GM12878 (cell line): ENCODE results near the gene RETREG2. TPM values are rescaled to one million over a fixed set of nuclear protein-coding genes. Genes with fewer than 3 reads are reported as not detected.

Source experiments
- ATAC-seq: fragments of 200-7000 bp; cut with Tn5 transposase; 3 replicates; pipeline ENCODE4 v1.9.1; 2020; ENCODE audit warnings: mild to moderate bottlenecking, moderate library complexity
- BruUV-seq: library from RNA; stranded (reverse); fragments of 400-500 nt; replicated peaks from 2 replicates; lab custom pipeline; 2021; lab: Mats Ljungman, UMichigan
- CTCF ChIA-PET: fragments of 300-600 bp; sonication (Branson Sonifier 250); formaldehyde crosslinking; extraction: SDS; loops from one replicate; lab custom pipeline; 2021; ENCODE audit warnings: inconsistent platforms; lab: Yijun Ruan, JAX
- POLR2A ChIA-PET: fragments of 350-600 bp; formaldehyde crosslinking; extraction: SDS; loops from one replicate; lab custom pipeline; 2021; ENCODE audit warnings: inconsistent platforms; lab: Charles Lee
- RAD21 ChIA-PET: fragments of 300-600 bp; sonication (Branson Sonifier 250); formaldehyde crosslinking; loops from one replicate; lab custom pipeline; 2023; ENCODE audit warnings: antibody characterized with exemption; ENCODE audit not compliant: unreplicated experiment; lab: Charles Lee
- SMC1A ChIA-PET: fragments of 300-600 bp; sonication (Branson Sonifier 250); formaldehyde crosslinking; loops from one replicate; lab custom pipeline; 2023; ENCODE audit not compliant: unreplicated experiment, uncharacterized antibody; lab: Charles Lee
- DNase-seq: peaks from one replicate; pipeline ENCODE4 v3.0.0-alpha.2; 2011; ENCODE audit warnings: low read depth, low spot score
- FAIRE-seq: peaks from 3 replicates; lab custom pipeline; 2011; peaks lifted over from hg19 to GRCh38; lab: Jason Lieb, UNC
- H2AFZ ChIP-seq: 2 replicates; pipeline ENCODE4 v1.6.0; 2011; ENCODE audit warnings: low read depth, low read length, control low read depth; ENCODE audit not compliant: control insufficient read depth
- H3K27ac ChIP-seq: 2 replicates; pipeline ENCODE4 v1.5.1; 2011; ENCODE audit warnings: control low read depth; ENCODE audit not compliant: control insufficient read depth, insufficient read depth
- H3K27me3 ChIP-seq, 2 experiments: replicated peaks in 1 of 2; 2 replicates each; pipeline versions ENCODE4 v1.6.0 to v1.6.1; 2011; ENCODE audit warnings: low read length in 1 of 2; ENCODE audit not compliant: control insufficient read depth in 2 of 2, insufficient read depth in 2 of 2
- H3K36me3 ChIP-seq, 2 experiments: 2 replicates each; pipeline ENCODE4 v1.5.1; 2011; ENCODE audit warnings: low read length in 1 of 2; ENCODE audit not compliant: control insufficient read depth in 2 of 2, insufficient read depth in 2 of 2
- H3K4me1 ChIP-seq: 2 replicates; pipeline ENCODE4 v1.6.1; 2011; ENCODE audit warnings: mild to moderate bottlenecking, low read length, moderate library complexity, mixed read lengths; ENCODE audit not compliant: control insufficient read depth, insufficient read depth
- H3K4me2 ChIP-seq: 2 replicates; pipeline ENCODE4 v1.6.0; 2011; ENCODE audit warnings: control low read depth; ENCODE audit not compliant: control insufficient read depth, insufficient read depth
- H3K4me3 ChIP-seq: fragments of 200-600 bp; sonication (generic); 2 replicates; pipeline ENCODE4 v1.5.1; 2016
- H3K79me2 ChIP-seq: 2 replicates; pipeline ENCODE4 v1.6.0; 2011; ENCODE audit warnings: low read length; ENCODE audit not compliant: control insufficient read depth, insufficient read depth
- H3K9ac ChIP-seq: 2 replicates; pipeline ENCODE4 v1.8.0; 2011; ENCODE audit warnings: low read length, control low read depth, mixed read lengths; ENCODE audit not compliant: control insufficient read depth, insufficient read depth
- H3K9me3 ChIP-seq: replicated peaks from 3 replicates; pipeline ENCODE4 v1.5.1; 2011; ENCODE audit warnings: mild to moderate bottlenecking, low read length; ENCODE audit not compliant: control insufficient read depth, insufficient read depth
- H4K20me1 ChIP-seq: 2 replicates; pipeline ENCODE4 v1.6.0; 2011; ENCODE audit not compliant: control insufficient read depth, insufficient read depth
- CHD4 ChIP-seq: fragments of 200-600 bp; sonication (generic); IDR thresholded peaks from 2 replicates; pipeline ENCODE4 v1.6.1; 2016; ENCODE audit warnings: mild to moderate bottlenecking
- CREB1 ChIP-seq: IDR thresholded peaks from 2 replicates; pipeline ENCODE4 v1.6.1; 2012; ENCODE audit warnings: low read depth, mild to moderate bottlenecking, inconsistent platforms
- HDGF ChIP-seq: fragments of 450-650 bp; IDR thresholded peaks from 2 replicates; pipeline ENCODE4 v1.6.1; 2016; ENCODE audit warnings: antibody characterized with exemption
- JUNB ChIP-seq: IDR thresholded peaks from 2 replicates; pipeline ENCODE4 v1.6.1; 2016; ENCODE audit warnings: antibody characterized with exemption, mild to moderate bottlenecking
- JUND ChIP-seq: IDR thresholded peaks from 2 replicates; pipeline ENCODE4 v1.6.1; 2012; ENCODE audit warnings: low read depth, mild to moderate bottlenecking, low read length, improper control_type of control experiment, moderate library complexity
- KLF5 ChIP-seq: fragments of 450-650 bp; IDR thresholded peaks from 2 replicates; pipeline ENCODE4 v1.6.1; 2014; ENCODE audit warnings: mild to moderate bottlenecking; ENCODE audit not compliant: partially characterized antibody
- LARP7 ChIP-seq: fragments of 450-650 bp; IDR thresholded peaks from 2 replicates; pipeline ENCODE4 v1.6.1; 2017; ENCODE audit warnings: mild to moderate bottlenecking
- MTA3 ChIP-seq: IDR thresholded peaks from 2 replicates; pipeline ENCODE4 v1.6.1; 2012; ENCODE audit warnings: low read length, inconsistent platforms, borderline replicate concordance
- MXI1 ChIP-seq: fragments of 150-350 bp; IDR thresholded peaks from 2 replicates; pipeline ENCODE4 v1.6.1; 2011; ENCODE audit warnings: low read depth, mild to moderate bottlenecking, inconsistent platforms, low read length, improper control_type of control experiment
- NBN ChIP-seq: fragments of 450-650 bp; IDR thresholded peaks from 2 replicates; pipeline ENCODE4 v1.6.1; 2016
- NFYB ChIP-seq: IDR thresholded peaks from 2 replicates; pipeline ENCODE4 v1.6.1; 2011; ENCODE audit warnings: low read depth, mild to moderate bottlenecking, low read length, improper control_type of control experiment, moderate library complexity; ENCODE audit not compliant: insufficient read depth
- POLR2A ChIP-seq: IDR thresholded peaks from 2 replicates; pipeline ENCODE4 v1.6.1; 2011; ENCODE audit warnings: low read depth, mild to moderate bottlenecking, low read length
- POLR2AphosphoS5 ChIP-seq: IDR thresholded peaks from 2 replicates; pipeline ENCODE4 v1.6.1; 2011; ENCODE audit warnings: mild to moderate bottlenecking, low read length, inconsistent platforms
- POU2F2 ChIP-seq: IDR thresholded peaks from 3 replicates; pipeline ENCODE4 v1.6.1; 2011; ENCODE audit warnings: low read depth, mild to moderate bottlenecking, low read length, borderline replicate concordance
- SIX5 ChIP-seq: IDR thresholded peaks from 2 replicates; pipeline ENCODE4 v1.6.1; 2011; ENCODE audit warnings: mild to moderate bottlenecking, low read depth, low read length, moderate library complexity; ENCODE audit not compliant: severe bottlenecking
- SMAD5 ChIP-seq: IDR thresholded peaks from 2 replicates; pipeline ENCODE4 v1.6.1; 2016; ENCODE audit warnings: antibody characterized with exemption, low read depth
- SMC3 ChIP-seq: IDR thresholded peaks from 2 replicates; pipeline ENCODE4 v1.6.1; 2011; ENCODE audit warnings: low read length, improper control_type of control experiment, borderline replicate concordance
- SREBF2 ChIP-seq: IDR thresholded peaks from 2 replicates; pipeline ENCODE4 v1.6.1; 2012; ENCODE audit warnings: mild to moderate bottlenecking, low read length
- TBL1XR1 ChIP-seq: IDR thresholded peaks from 2 replicates; pipeline ENCODE4 v1.6.1; 2012; ENCODE audit warnings: low read depth, low read length, improper control_type of control experiment
- WRNIP1 ChIP-seq: IDR thresholded peaks from 2 replicates; pipeline ENCODE4 v1.6.1; 2011; ENCODE audit warnings: low read depth, low read length, improper control_type of control experiment, borderline replicate concordance
- WGBS: methylation state at CpG from one replicate; pipeline ENCODE4 v1.1.6; 2016; ENCODE audit warnings: low lambda C conversion rate; ENCODE audit not compliant: insufficient replicate concordance, insufficient coverage; ENCODE audit errors: missing lambda C conversion rate; 5-methylcytosine and 5-hydroxymethylcytosine counted together
- in situ Hi-C: fragments of 300-500 bp; cut with MboI; formaldehyde crosslinking; loops from 9 replicates; pipeline ENCODE4 v1.14.3; 2018; ENCODE audit warnings: mixed read lengths
- intact Hi-C: fragments of 100-400 bp; cut with micrococcal nuclease; formaldehyde crosslinking; loops from one replicate; pipeline ENCODE4 v1.14.2; 2022; ENCODE audit not compliant: unreplicated experiment
- polyA plus RNA-seq, 11 experiments: library from polyadenylated mRNA; depleted of rRNA in 4 of 11; unstranded in 6 of 11; stranded (reverse) in 5 of 11; fragments of >200 nt; fragmentation: Nextera tagmentation in 4 of 11; fragmentation: Illumina TruSeq in 1 of 11; extraction: Ambion mirVana in 4 of 11; extraction: Trizol in 1 of 11; gene quantifications; 1 replicate in 1 of 11; 2 replicates in 10 of 11; pipeline versions ENCODE4 v1.2.1 to v1.2.3, GENCODE V29; 2011 to 2016; ENCODE audit warnings: inconsistent platforms in 2 of 11, missing spikeins in 2 of 11, low read depth in 1 of 11
- total RNA-seq, 4 experiments: library from RNA; depleted of rRNA in 3 of 4; stranded (reverse); fragments of >200 nt in 3 of 4; fragmentation: Illumina TruSeq in 1 of 4; extraction: Trizol in 1 of 4; gene quantifications; 2 replicates each; pipeline versions ENCODE4 v1.2.1 to v1.2.3, GENCODE V29; 2013 to 2021
- TF ChIP-seq, protein P1 (sequence below): fragments of 450-650 bp; IDR thresholded peaks from 2 replicates; pipeline ENCODE4 v1.6.1; 2017; ENCODE audit warnings: antibody characterized with exemption, mild to moderate bottlenecking, moderate library complexity
- TF ChIP-seq, protein P2 (sequence below): fragments of 450-650 bp; IDR thresholded peaks from 2 replicates; pipeline ENCODE4 v1.6.1; 2016; ENCODE audit warnings: mild to moderate bottlenecking

The RETREG2 gene
- total and polyA plus RNA-seq, 10 of the 15 experiments (the other 5 are each of a cell fraction or from before 2014, with no cell fraction given): 10.1 to 72.0 (median 28.3) TPM

DNA sequence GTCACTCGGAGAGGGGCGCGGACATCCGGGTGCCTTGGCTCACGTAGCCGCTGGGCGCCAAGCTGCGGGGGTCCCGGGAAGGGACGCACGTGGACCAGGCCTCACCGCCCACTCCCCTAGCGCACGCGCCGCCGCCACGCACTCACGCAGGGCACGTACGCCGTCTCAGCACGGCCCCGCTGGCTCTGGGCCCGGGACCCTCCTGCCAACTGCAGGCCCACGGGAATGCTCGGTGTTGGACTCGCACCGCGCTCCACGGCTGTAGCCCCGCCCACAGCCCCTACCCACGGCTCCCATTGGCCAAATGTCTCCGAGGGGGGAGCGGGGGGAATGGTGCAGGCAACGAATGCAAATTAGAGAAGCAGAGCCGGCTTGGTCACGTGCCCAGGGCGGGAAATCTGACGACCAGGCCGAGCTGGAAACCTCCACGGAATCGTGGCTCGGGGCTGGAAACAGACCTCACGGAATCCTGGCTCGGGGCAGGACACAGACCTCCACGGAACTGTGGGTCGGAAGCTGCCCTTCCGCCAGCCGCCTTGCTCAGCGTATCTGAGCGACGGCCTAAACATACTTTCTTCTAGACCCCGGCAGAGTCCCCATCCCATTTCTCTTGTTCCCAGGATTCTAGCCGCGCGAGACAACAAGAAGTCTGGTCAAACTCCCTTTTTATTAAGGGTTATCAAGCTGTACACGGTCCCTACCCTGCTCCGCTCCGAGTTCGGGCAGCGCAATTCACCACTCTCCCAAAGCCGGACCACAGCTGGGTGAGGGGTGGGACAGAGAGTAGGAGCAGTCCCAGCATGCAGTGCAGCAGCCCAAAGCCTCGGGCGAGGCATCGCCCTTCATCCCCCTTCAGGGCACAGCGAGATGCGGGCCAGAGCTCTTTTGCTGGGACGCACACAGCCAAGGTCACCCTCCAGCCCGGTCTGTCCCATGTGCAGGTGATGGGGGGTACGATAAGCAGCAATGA is 40.9 kb downstream of the RETREG2 start, which contains the start of gene ABCB6:
ABCB6 (minus strand) TSS at position 227 of the 970 bp plus-strand sequence. CDS start 285 bp downstream, outside the sequence.
- Histone ChIP-seq H3K9ac (peak within 1 kb of the TSS; percentile 76), H4K20me1 (no peaks in the 10 kb centered on the region; the same call in 1 of the 2 replicates)
- WGBS: 28% methylated on average over 71 of the region's 71 CpGs
- TF ChIP-seq HDGF (no peak), LARP7 (peak; percentile 95), CREB1 (0 out of 2 replicates have a peak, but pooled peaks have one; percentile 54), WRNIP1 (no peak), MTA3 (no peak), POLR2A (peak; percentile 95), CHD4 (no peak), SREBF2 (no peak), NFYB (peak; percentile 72), SIX5 (no peak), POLR2AphosphoS5 (peak; percentile 88), POU2F2 (peak; percentile 96; the same call in 2 of the 3 replicates), SMC3 (no peak), NBN (0 out of 2 replicates have a peak, but pooled peaks have one; percentile 14), TBL1XR1 (no peak), JUNB (no peak), JUND (no peak), KLF5 (no peak), SMAD5 (no peak), MXI1 (peak; percentile 57)
- TF ChIP-seq, protein P1, sequence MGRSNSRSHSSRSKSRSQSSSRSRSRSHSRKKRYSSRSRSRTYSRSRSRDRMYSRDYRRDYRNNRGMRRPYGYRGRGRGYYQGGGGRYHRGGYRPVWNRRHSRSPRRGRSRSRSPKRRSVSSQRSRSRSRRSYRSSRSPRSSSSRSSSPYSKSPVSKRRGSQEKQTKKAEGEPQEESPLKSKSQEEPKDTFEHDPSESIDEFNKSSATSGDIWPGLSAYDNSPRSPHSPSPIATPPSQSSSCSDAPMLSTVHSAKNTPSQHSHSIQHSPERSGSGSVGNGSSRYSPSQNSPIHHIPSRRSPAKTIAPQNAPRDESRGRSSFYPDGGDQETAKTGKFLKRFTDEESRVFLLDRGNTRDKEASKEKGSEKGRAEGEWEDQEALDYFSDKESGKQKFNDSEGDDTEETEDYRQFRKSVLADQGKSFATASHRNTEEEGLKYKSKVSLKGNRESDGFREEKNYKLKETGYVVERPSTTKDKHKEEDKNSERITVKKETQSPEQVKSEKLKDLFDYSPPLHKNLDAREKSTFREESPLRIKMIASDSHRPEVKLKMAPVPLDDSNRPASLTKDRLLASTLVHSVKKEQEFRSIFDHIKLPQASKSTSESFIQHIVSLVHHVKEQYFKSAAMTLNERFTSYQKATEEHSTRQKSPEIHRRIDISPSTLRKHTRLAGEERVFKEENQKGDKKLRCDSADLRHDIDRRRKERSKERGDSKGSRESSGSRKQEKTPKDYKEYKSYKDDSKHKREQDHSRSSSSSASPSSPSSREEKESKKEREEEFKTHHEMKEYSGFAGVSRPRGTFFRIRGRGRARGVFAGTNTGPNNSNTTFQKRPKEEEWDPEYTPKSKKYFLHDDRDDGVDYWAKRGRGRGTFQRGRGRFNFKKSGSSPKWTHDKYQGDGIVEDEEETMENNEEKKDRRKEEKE: no peak
- TF ChIP-seq, protein P2, sequence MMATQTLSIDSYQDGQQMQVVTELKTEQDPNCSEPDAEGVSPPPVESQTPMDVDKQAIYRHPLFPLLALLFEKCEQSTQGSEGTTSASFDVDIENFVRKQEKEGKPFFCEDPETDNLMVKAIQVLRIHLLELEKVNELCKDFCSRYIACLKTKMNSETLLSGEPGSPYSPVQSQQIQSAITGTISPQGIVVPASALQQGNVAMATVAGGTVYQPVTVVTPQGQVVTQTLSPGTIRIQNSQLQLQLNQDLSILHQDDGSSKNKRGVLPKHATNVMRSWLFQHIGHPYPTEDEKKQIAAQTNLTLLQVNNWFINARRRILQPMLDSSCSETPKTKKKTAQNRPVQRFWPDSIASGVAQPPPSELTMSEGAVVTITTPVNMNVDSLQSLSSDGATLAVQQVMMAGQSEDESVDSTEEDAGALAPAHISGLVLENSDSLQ: no peak

More for the DNA sequence above, 40.9 kb downstream of the RETREG2 start, which contains the start of gene ABCB6:
- ATAC-seq (peak; percentile 92), FAIRE-seq (peak; percentile 92), DNase-seq (peak; percentile 63)
- RAD21 ChIA-PET: interaction anchor here (0.9 to 2.2 kb wide), 3 partner anchors 11 to 59 kb away, joined by 3 to 11 read pairs (median 4); partner anchors contain the start of genes ANKZF1 and ATG9A
- CTCF ChIA-PET: interaction anchor here (0.6 to 1.7 kb wide), 4 partner anchors 9 to 76 kb away, joined by 3 to 5 read pairs (median 3); no protein-coding TSS in a partner anchor
- peak within 1 kb of the TSS; percentile 99 for H3K4me2 ChIP-seq
- H3K79me2 ChIP-seq: peaks cover 14% of the 10 kb centered on the region
- in situ Hi-C loops: no loop called here
- H3K9me3 ChIP-seq: no peaks in the 10 kb centered on the region
- POLR2A ChIA-PET: interaction anchor here (0.6 to 3.8 kb wide), 9 partner anchors 11 to 332 kb away, joined by 3 to 21 read pairs (median 5); partner anchors contain the start of genes ANKZF1, ATG9A, CNPPD1 and GLB1L
- no peaks in the 10 kb centered on the region for H3K27me3 ChIP-seq
- peaks cover 12 to 27% of the 10 kb centered on the region in 2 experiments for H3K36me3 ChIP-seq
- peak within 1 kb of the TSS; percentile 92 for H3K4me3 ChIP-seq
- intact Hi-C loops: loop anchor here (2.0 kb wide), 1 partner anchor 76 kb away; no protein-coding TSS in a partner anchor
- H3K27ac ChIP-seq: peak within 1 kb of the TSS; percentile 63
- BruUV-seq: no TSS peak
- SMC1A ChIA-PET: interaction anchor here (0.7 to 1.8 kb wide), 8 partner anchors 10 to 61 kb away, joined by 3 to 8 read pairs (median 4); partner anchors contain the start of genes ANKZF1, ATG9A, CNPPD1 and GLB1L
- H2AFZ ChIP-seq: peak within 1 kb of the TSS; percentile 79
- peaks cover 16% of the 10 kb centered on the region for H3K4me1 ChIP-seq
